C4-2B (cell line): ENCODE results near the gene AHCYL2.

Experiments
- CTCF ChIP-seq: fragments of 450-650 bp; conservative IDR thresholded peaks from 2 replicates; pipeline ENCODE4 v1.5.1; 2017; ENCODE audit warnings: mild to moderate bottlenecking
- ZFX ChIP-seq: fragments of 450-650 bp; IDR thresholded peaks from 2 replicates; pipeline ENCODE4 v1.6.1; 2017

GRCh38 chr7:129471402-129471827, 246.6 kb downstream of the AHCYL2 start:
- TF ChIP-seq CTCF: no peak
- no peak for TF ChIP-seq ZFX
